ENCODE measurements around the gene AEBP2.
A peak's percentile ranks its signal among the peaks of the same experiment; 100 is the strongest.

The AEBP2 gene

DNA sequence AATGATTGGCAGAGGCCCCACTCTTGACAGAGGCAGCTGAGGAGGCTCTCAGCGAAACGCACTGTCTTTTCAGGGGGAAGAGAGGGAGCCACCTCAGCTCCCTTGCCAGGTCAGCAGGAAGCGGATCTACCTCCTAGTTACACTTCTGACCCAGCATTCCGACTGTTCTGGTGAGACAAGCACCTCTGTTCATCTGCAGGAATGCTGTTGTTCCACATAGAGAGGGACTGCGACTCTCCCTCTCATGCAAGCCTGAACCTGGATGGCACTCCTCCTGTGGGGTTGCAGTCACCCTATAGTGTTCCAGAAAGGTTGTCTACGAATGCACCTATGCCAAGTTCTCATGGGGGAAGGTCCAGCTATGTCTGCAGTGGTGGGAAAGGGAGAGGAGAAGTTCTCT, 37.1 kb upstream of the AEBP2 start:
- no peak for TF ChIP-seq CREB1 (IDR thresholded peaks at IDR 0.05; ENCODE audit: low read depth)
- no peak for TF ChIP-seq TEAD4 (IDR thresholded peaks at IDR 0.05)
- TF ChIP-seq ZBTB7A (IDR thresholded peaks at IDR 0.05; ENCODE audit: low read depth), result no peak
- TF ChIP-seq RAD21 (IDR thresholded peaks at IDR 0.05; ENCODE audit: low read depth), result no peak
- TF ChIP-seq, protein P1, sequence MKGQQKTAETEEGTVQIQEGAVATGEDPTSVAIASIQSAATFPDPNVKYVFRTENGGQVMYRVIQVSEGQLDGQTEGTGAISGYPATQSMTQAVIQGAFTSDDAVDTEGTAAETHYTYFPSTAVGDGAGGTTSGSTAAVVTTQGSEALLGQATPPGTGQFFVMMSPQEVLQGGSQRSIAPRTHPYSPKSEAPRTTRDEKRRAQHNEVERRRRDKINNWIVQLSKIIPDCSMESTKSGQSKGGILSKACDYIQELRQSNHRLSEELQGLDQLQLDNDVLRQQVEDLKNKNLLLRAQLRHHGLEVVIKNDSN (IDR thresholded peaks at IDR 0.05), result no peak
- TF ChIP-seq EGR1 (IDR thresholded peaks at IDR 0.05), result no peak
- TF ChIP-seq, protein P2, sequence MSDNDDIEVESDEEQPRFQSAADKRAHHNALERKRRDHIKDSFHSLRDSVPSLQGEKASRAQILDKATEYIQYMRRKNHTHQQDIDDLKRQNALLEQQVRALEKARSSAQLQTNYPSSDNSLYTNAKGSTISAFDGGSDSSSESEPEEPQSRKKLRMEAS (IDR thresholded peaks at IDR 0.05), result no peak
- no peak for TF ChIP-seq YY1 (IDR thresholded peaks at IDR 0.05; ENCODE audit: low read depth)
- no peak for TF ChIP-seq TAF1 (IDR thresholded peaks at IDR 0.05; ENCODE audit: low read depth)
- TF ChIP-seq FOXM1 (IDR thresholded peaks at IDR 0.05; ENCODE audit: borderline replicate concordance, low read depth), result no peak
- no peak for TF ChIP-seq CEBPB (IDR thresholded peaks at IDR 0.05)
- TF ChIP-seq TCF12 (IDR thresholded peaks at IDR 0.05; ENCODE audit: low read depth), result no peak
- TF ChIP-seq NFIC (IDR thresholded peaks at IDR 0.05), result no peak
- TF ChIP-seq REST (IDR thresholded peaks at IDR 0.05; ENCODE audit: low read depth), result no peak
- TF ChIP-seq EP300 (IDR thresholded peaks at IDR 0.05; ENCODE audit: borderline replicate concordance), result no peak

DNA sequence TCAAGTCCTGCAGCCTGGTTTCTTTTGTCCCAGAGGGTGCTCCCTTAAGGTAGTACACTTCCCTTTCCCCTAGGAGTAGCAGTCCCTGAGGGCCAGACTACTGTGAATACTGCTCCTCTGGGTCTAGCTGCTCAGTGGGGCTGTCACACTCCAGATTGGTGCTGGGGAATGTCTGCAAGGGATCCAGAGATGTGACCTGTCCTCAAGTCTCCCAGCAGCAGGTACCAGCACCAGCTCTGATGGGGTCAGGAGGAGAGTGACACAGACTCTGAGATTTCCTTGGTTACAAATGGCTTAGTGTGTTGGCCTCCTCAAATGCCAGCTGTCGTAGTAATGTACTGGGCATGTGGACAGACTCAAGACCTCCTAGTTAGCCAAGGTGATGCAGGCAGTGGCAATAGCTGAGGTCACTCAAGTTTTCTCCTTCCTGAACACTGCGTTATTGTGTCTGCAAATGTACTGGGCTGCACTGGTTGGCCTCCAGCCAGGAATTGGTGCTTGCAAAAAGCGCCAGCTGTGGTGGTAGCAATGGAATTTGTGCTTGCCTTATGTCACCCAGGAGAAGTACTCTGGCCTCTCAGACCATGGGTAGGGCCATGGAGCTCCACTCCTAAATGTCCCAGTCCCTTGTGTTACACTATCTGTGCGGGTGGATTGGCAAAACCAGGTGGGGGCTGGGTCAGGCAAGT, 36.4 kb upstream of the AEBP2 start:
- no peak; the same call in 1 of the 2 replicates for TF ChIP-seq TCF12 (IDR thresholded peaks at IDR 0.05; ENCODE audit: low read depth)
- TF ChIP-seq YY1 (IDR thresholded peaks at IDR 0.05; ENCODE audit: low read depth), result no peak
- TF ChIP-seq FOXM1 (IDR thresholded peaks at IDR 0.05; ENCODE audit: borderline replicate concordance, low read depth), result no peak
- TF ChIP-seq TEAD4 (IDR thresholded peaks at IDR 0.05), result peak; percentile 23; the same call in 1 of the 2 replicates
- TF ChIP-seq CREB1 (IDR thresholded peaks at IDR 0.05; ENCODE audit: low read depth), result no peak
- no peak for TF ChIP-seq EGR1 (IDR thresholded peaks at IDR 0.05)
- 0 out of 2 replicates have a peak, but pooled peaks have one; percentile 3 for TF ChIP-seq CEBPB (IDR thresholded peaks at IDR 0.05)
- peak; percentile 88 for TF ChIP-seq NFIC (IDR thresholded peaks at IDR 0.05)
- TF ChIP-seq EP300 (IDR thresholded peaks at IDR 0.05; ENCODE audit: borderline replicate concordance), result no peak
- no peak for TF ChIP-seq ZBTB7A (IDR thresholded peaks at IDR 0.05; ENCODE audit: low read depth)

DNA sequence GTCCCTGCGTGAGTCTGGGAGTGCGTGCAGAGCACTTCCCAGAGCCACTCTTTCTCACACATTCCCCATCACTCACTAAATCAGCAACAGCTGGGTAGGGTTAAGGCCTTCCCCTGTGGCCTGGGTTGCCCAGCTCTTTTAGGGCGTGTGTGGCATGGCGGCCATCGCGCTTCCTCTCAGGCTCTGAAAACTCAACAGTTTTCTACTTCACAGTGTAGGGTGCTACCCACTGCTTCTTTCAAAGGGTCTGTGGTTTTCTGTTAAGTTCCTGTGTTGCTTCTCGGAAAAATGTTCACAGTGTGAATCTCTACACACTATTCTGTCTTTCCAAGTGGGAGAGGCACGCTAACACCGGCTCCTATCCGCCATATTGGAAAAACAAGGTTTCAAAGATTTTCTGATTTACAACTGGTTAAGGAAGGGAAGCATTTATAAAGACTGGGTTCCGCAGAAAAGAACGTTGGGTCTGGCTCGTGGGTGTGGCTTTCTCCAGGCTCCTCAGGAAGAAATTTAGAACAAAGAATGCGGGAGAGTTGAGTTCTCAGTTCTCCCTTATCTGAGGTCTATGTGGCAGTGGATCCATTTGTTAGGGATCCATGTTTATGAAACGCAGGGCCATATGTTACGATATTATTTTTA, 34.9 kb upstream of the AEBP2 start:
- TF ChIP-seq YY1 (IDR thresholded peaks at IDR 0.05; ENCODE audit: low read depth), result no peak

GRCh38 chr12:19409376-19409775, 29.9 kb upstream of the AEBP2 start:
- TF ChIP-seq CREB1 (IDR thresholded peaks at IDR 0.05; ENCODE audit: low read depth) (no peak), REST (IDR thresholded peaks at IDR 0.05; ENCODE audit: low read depth) (no peak), TEAD4 (IDR thresholded peaks at IDR 0.05) (no peak), NFIC (IDR thresholded peaks at IDR 0.05) (no peak), CEBPB (IDR thresholded peaks at IDR 0.05) (no peak), EP300 (IDR thresholded peaks at IDR 0.05; ENCODE audit: borderline replicate concordance) (no peak), ZBTB7A (IDR thresholded peaks at IDR 0.05; ENCODE audit: low read depth) (no peak), FOXM1 (IDR thresholded peaks at IDR 0.05; ENCODE audit: borderline replicate concordance, low read depth) (no peak), RAD21 (IDR thresholded peaks at IDR 0.05; ENCODE audit: low read depth) (no peak), EGR1 (IDR thresholded peaks at IDR 0.05) (no peak), TCF12 (IDR thresholded peaks at IDR 0.05; ENCODE audit: low read depth) (no peak), TAF1 (IDR thresholded peaks at IDR 0.05; ENCODE audit: low read depth) (no peak), YY1 (IDR thresholded peaks at IDR 0.05; ENCODE audit: low read depth) (no peak)
- TF ChIP-seq, protein P2 (IDR thresholded peaks at IDR 0.05), result no peak
- TF ChIP-seq, protein P1 (IDR thresholded peaks at IDR 0.05), result no peak

DNA sequence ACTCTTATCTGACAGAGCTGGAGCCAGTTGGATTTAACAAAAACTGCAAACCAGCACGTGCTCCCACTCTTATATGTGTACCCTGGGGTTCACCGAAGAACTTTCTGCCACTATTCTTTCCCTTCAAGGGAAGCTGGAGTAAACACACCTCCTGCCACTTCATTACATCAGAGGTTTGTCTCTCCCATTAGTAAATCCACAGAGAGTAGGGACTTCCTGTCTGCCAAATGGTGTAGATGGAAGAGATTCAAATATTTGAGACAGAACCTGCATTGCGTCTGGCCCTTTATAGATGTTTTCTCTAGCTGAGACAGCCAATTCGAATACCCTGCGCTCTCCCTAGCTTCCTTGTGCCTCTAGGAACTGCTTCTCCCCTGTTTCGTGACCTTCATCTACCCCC, 29.1 kb upstream of the AEBP2 start:
- TF ChIP-seq CREB1 (IDR thresholded peaks at IDR 0.05; ENCODE audit: low read depth) (no peak), RAD21 (IDR thresholded peaks at IDR 0.05; ENCODE audit: low read depth) (no peak), EGR1 (IDR thresholded peaks at IDR 0.05) (no peak), CEBPB (IDR thresholded peaks at IDR 0.05) (no peak), EP300 (IDR thresholded peaks at IDR 0.05; ENCODE audit: borderline replicate concordance) (no peak), TAF1 (IDR thresholded peaks at IDR 0.05; ENCODE audit: low read depth) (no peak), NFIC (IDR thresholded peaks at IDR 0.05) (no peak), FOXM1 (IDR thresholded peaks at IDR 0.05; ENCODE audit: borderline replicate concordance, low read depth) (no peak), YY1 (IDR thresholded peaks at IDR 0.05; ENCODE audit: low read depth) (no peak), TEAD4 (IDR thresholded peaks at IDR 0.05) (no peak), REST (IDR thresholded peaks at IDR 0.05; ENCODE audit: low read depth) (no peak), ZBTB7A (IDR thresholded peaks at IDR 0.05; ENCODE audit: low read depth) (no peak), TCF12 (IDR thresholded peaks at IDR 0.05; ENCODE audit: low read depth) (no peak)
- TF ChIP-seq, protein P1 (IDR thresholded peaks at IDR 0.05), result no peak
- TF ChIP-seq, protein P2 (IDR thresholded peaks at IDR 0.05), result no peak
